ENCODE data around the gene EXTL1. TPM values are rescaled to one million over a fixed set of nuclear protein-coding genes. Genes with fewer than 3 reads are reported as not detected.

EXTL1 gene, protein sequence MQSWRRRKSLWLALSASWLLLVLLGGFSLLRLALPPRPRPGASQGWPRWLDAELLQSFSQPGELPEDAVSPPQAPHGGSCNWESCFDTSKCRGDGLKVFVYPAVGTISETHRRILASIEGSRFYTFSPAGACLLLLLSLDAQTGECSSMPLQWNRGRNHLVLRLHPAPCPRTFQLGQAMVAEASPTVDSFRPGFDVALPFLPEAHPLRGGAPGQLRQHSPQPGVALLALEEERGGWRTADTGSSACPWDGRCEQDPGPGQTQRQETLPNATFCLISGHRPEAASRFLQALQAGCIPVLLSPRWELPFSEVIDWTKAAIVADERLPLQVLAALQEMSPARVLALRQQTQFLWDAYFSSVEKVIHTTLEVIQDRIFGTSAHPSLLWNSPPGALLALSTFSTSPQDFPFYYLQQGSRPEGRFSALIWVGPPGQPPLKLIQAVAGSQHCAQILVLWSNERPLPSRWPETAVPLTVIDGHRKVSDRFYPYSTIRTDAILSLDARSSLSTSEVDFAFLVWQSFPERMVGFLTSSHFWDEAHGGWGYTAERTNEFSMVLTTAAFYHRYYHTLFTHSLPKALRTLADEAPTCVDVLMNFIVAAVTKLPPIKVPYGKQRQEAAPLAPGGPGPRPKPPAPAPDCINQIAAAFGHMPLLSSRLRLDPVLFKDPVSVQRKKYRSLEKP
- under 0.01 and 0.43 TPM in 2 replicates for total RNA-seq

DNA sequence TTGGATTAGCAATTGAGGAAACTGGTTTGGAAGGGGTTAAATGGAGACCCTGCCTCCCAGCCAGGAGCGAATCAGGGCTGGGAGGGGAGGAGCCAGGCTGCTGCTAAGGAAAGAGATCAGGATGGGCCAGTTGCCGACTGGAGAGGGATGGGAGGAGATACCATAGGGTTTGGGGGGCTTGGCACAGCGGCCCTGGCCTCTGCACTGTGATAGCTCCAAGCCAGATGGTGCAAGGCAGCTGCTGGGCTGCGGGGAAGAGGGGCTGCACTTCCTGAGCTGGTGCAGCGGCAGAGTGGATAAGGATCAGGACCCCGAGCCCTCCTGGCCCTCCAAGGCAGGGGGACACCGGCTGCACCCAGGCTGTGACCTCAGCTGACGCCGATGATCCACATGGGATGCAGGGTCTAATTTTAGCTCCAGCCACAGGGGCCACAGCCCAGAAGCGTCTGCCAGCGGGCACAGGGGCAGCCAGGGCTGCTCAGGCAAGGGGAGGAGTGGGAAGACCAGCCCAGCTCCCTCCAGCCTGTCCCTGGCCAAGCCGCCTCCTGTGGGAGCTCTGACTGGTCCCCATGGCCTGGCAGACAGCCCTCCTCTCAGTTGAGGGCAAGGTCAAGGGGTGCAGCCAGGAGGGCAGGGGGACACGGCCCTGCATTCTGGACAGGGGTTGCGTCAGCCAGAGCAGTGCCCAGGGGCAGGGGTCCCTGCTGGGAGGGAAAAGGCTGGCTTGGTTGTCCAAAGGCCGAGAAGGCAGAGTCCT, at the start of gene EXTL1:
TSS of gene EXTL1 (plus strand) at position 129 of the 757 bp plus-strand sequence. CDS start 872 bp downstream, outside the sequence.

DNA sequence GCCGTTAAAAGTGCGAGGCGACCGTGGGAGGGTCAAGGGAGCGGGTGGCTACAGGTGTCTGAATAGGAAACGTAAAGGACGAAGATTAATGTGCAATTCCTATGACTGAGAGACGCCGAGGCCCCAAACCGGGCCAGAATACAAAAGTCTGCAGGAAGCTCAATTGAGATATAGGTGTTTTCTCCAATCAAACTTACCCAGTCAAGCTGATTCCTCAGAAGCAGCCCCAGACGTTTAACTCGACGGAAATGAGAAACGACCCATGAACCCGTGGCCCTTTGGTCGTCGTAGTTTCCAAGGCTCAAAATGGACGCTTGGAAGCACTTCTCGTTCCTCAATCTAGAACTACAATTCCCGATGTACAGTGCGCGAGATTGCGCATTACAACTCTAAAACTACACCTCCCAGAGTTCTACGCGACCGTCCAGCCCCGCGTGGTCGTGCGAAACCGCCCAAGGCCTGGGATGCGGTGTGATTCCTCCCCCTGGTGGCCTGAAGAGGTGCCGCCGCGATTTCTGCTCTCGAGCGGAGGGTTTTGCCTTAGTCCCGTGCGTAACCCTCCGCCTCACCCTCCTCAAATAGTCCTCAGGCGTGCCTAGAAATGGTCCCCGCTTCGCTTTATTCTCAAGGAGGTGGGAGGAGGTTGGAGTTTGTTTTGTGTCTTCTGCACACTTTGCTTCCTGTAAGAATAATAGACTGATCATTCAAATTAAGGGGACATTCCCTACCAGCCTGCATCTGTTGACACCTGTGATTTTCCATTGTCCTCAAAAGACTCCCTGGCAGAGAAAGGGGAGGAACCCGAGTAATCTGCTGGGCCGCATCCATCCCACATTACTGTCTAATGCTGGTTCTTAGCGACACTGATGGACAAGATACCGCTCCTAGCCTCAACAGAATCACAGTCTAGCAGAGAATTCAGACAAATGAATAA, 23.5 kb upstream of the EXTL1 start, which contains the start of gene PAFAH2:
TSS of gene PAFAH2 (minus strand) at position 236 of the 934 bp plus-strand sequence. CDS start 7,247 bp downstream, outside the sequence.

DNA sequence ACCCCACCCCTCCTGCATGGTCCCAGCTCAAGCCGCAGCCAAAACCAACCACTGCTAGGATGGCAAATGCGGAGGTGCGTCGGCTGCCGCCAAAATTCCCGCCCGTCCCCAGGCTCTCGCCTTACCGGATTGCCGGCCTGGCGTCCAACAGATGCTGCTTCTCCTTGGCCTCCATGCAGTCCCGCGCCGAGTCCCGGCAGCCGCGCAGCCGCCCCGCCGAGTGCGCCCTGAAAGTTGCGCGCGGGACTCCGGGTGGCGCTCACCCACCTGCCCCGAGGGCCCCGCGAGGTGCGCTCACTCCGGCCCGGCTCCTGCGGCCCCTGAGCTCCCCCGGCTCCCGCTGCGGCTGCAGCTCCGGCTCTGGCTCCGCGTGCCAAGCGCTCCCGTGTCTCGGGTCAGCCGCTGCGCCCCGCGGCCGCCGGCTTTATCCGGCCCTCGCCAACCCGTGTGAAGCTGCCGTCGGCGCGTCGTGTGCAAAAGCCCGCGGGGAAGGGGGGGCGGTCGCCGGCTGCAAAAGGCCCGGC, 24.2 kb downstream of the EXTL1 start, which contains the start of gene SLC30A2:
TSS of gene SLC30A2 (minus strand) at position 397 of the 524 bp plus-strand sequence. CDS start at position 175, 222 bp downstream.

DNA sequence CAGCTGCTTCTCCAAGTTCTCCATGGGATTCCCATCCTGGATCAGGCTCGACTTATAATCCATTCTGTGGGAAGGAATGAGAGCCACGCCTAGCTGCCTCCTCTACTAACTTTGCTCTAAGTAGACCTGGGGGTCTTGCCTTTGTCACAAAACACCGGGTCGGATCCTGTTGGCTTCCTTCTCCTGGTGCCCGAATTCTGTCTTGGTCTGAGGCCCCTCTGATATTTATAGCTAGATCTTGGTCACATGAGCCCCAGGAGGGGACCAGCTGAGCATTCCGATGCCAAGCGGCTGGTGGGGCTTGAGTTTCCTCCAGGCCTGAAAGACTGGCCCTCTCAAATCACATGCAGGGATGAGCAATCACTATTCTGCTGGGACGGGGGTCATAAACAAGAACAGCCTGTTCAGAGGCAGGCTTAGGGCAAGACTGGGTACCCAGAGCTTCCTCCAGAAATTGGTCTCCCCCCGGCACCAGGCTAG, 45.9 kb downstream of the EXTL1 start, which contains the start of gene TRIM63:
TSS of gene TRIM63 (minus strand) at position 199 of the 480 bp plus-strand sequence. CDS start at position 63, 136 bp downstream.

Small RNA genes lying within 50 kb of the gene (small RNA-seq; reads per million reads assigned to genes)
- gene RF00283 (ENCODE audit: low replicate concordance) (not detected), gene RF00492 (ENCODE audit: low replicate concordance) (not detected)

Other genes with a start within 250 kb of the EXTL1 start
- 29.8 and 33.0 TPM in 2 replicates for gene SELENON, start 221.6 kb upstream of the EXTL1 start, total RNA-seq
- 49.9 and 50.1 TPM in 2 replicates for gene MTFR1L, start 201.8 kb upstream of the EXTL1 start, total RNA-seq
- gene AUNIP, start 162.3 kb upstream of the EXTL1 start, total RNA-seq: 0.22 and 6.6 TPM in 2 replicates
- gene PAQR7, start 146.1 kb upstream of the EXTL1 start, total RNA-seq: 6.6 and 12.2 TPM in 2 replicates
- 21.2 and 109 TPM in 2 replicates for gene STMN1, start 115.4 kb upstream of the EXTL1 start, total RNA-seq
- gene PAFAH2, start 23.7 kb upstream of the EXTL1 start, total RNA-seq: 7.9 and 13.2 TPM in 2 replicates
- not detected in 2 replicates for gene SLC30A2, start 24.3 kb downstream of the EXTL1 start, total RNA-seq
- 0.22 TPM in 1 of 2 replicates, not detected in the other for gene TRIM63, start 45.9 kb downstream of the EXTL1 start, total RNA-seq
- gene PDIK1L, start 90.0 kb downstream of the EXTL1 start, total RNA-seq: 4.6 and 5.6 TPM in 2 replicates
- not detected in 2 replicates for gene FAM110D, start 137.3 kb downstream of the EXTL1 start, total RNA-seq
- gene C1orf232, start 147.2 kb downstream of the EXTL1 start, total RNA-seq: not detected in 2 replicates
- 24.3 and 26.3 TPM in 2 replicates for gene ZNF593, start 148.1 kb downstream of the EXTL1 start, total RNA-seq
- not detected in 2 replicates for gene ZNF593OS, start 150.1 kb downstream of the EXTL1 start, total RNA-seq
- 0.22 TPM in 1 of 2 replicates, not detected in the other for gene CNKSR1, start 155.7 kb downstream of the EXTL1 start, total RNA-seq
- gene CATSPER4, start 168.8 kb downstream of the EXTL1 start, total RNA-seq: not detected in 2 replicates
- 2.4 and 13.7 TPM in 2 replicates for gene CEP85, start 212.4 kb downstream of the EXTL1 start, total RNA-seq